ENCODE results near the gene C17orf113. TPM values are rescaled to one million over a fixed set of nuclear protein-coding genes. Genes with fewer than 3 reads are reported as not detected.

C17orf113 gene
- total and polyA plus RNA-seq, 2 donors (not counting 1 experiment from before 2014, with no cell fraction given): 0.07 to 0.66 TPM

DNA sequence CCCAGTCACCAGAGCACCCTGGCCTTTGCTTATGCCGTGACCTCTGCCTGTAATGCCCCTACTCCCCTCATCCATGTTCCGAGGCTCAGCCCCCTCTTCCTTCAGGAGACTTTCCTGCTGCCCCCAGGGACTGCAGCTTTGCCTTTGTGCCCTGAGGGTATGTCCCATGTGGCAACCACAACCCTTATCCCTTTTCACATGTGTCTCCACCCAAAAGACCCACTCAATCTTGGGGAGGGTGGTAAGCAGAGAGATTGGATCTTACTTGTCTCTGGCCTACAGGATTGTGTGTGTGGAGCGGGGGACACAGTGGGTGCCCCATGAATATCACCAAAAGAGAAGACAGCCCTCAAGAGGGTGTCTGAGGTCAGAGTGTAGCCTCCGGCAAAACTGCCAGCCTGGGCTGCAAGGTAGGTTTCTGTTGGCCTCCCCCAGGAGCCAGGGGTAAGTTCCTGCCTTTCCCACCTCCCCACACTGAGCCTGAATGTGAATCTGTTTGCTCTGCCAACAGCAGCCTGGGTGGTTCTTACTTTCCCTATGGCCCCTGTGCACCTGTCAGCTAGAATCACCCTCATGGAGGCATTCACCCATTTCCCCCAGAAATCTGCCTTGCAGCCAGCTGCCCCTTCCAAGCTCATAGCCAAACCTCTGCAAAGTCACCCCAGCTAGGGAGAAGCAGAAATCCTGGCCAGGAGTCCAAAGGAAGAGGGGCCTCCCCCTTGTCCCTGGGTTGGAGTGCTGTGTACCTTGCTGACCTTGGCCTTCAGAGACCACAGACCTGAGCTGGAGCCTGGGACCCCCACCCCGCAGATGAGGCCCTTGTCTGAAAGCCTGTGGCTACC is 11.5 kb upstream of the C17orf113 start:
- Histone ChIP-seq H2AFZ (ENCODE audit: low read length) (no peak overlapping the region), H3K27ac (ENCODE audit: insufficient read depth, low read length) (no peak overlapping the region), H4K20me1 (ENCODE audit: control insufficient read depth, extremely low read depth, insufficient read depth, low read length) (no peaks in the 10 kb centered on the region), H3K4me3 (replicated peaks in 1 of 4; ENCODE audit: control extremely low read depth in 1 of 4, insufficient read depth in 1 of 4, low read depth in 3 of 4, low read length in 4 of 4) (no peak overlapping the region), H3K4me2 (ENCODE audit: extremely low read depth, insufficient read depth, low read length) (no peak overlapping the region), H3K27me3 (ENCODE audit: control insufficient read depth, insufficient read depth, low read length) (peaks cover 9% of the 10 kb centered on the region), H3K36me3 (ENCODE audit: control insufficient read depth, insufficient read depth, low read length) (no peaks in the 10 kb centered on the region), H3K79me2 (ENCODE audit: control insufficient read depth, insufficient read depth, low read length) (no peaks in the 10 kb centered on the region), H3K9ac (ENCODE audit: insufficient read depth, low read length) (no peak overlapping the region), H3K4me1 (ENCODE audit: control insufficient read depth, extremely low read depth, insufficient read depth, low read length) (no peaks in the 10 kb centered on the region), H3K9me3 (ENCODE audit: control insufficient read depth, insufficient read depth, low read depth, low read length) (no peaks in the 10 kb centered on the region)
- TF ChIP-seq EZH2 (IDR thresholded peaks at IDR 0.05; ENCODE audit: low read length, missing control alignments): no peak
- TF ChIP-seq, protein P1, sequence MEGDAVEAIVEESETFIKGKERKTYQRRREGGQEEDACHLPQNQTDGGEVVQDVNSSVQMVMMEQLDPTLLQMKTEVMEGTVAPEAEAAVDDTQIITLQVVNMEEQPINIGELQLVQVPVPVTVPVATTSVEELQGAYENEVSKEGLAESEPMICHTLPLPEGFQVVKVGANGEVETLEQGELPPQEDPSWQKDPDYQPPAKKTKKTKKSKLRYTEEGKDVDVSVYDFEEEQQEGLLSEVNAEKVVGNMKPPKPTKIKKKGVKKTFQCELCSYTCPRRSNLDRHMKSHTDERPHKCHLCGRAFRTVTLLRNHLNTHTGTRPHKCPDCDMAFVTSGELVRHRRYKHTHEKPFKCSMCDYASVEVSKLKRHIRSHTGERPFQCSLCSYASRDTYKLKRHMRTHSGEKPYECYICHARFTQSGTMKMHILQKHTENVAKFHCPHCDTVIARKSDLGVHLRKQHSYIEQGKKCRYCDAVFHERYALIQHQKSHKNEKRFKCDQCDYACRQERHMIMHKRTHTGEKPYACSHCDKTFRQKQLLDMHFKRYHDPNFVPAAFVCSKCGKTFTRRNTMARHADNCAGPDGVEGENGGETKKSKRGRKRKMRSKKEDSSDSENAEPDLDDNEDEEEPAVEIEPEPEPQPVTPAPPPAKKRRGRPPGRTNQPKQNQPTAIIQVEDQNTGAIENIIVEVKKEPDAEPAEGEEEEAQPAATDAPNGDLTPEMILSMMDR (conservative IDR thresholded peaks at IDR 0.05 in 1 of 2, IDR thresholded peaks at IDR 0.05 in 1 of 2; ENCODE audit: low read depth in 1 of 2, low read length in 2 of 2): no peak
- DNase-seq (ENCODE audit: low read depth in 2 of 2): no peak

DNA sequence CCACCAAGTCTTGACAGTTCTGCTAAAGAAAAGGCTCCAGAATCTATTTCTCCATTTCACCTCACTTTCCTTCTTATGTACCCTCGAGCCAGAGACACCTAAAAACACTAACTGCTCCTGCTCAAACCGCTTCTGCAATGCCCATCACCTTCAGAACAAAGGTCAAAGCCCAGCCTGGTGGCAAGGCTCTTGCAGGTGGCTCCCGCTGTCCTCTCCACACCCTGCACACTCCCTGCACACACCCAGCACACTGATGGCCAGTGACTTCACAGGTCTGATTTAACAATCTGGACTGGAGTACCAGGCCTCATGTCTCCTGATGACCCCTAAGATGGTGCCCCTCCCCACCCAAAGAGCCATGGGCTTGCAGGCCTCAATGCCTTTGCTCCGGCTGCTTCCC is 9.8 kb upstream of the C17orf113 start:
- Histone ChIP-seq H3K27ac (ENCODE audit: insufficient read depth, low read length) (no peak overlapping the region), H3K4me2 (ENCODE audit: extremely low read depth, insufficient read depth, low read length) (no peak overlapping the region), H3K4me3 (replicated peaks in 1 of 4; ENCODE audit: control extremely low read depth in 1 of 4, insufficient read depth in 1 of 4, low read depth in 3 of 4, low read length in 4 of 4) (no peak overlapping the region), H2AFZ (ENCODE audit: low read length) (no peak overlapping the region), H3K27me3 (ENCODE audit: control insufficient read depth, insufficient read depth, low read length) (peaks cover 9% of the 10 kb centered on the region), H3K79me2 (ENCODE audit: control insufficient read depth, insufficient read depth, low read length) (no peaks in the 10 kb centered on the region), H3K36me3 (ENCODE audit: control insufficient read depth, insufficient read depth, low read length) (no peaks in the 10 kb centered on the region), H3K9ac (ENCODE audit: insufficient read depth, low read length) (no peak overlapping the region), H4K20me1 (ENCODE audit: control insufficient read depth, extremely low read depth, insufficient read depth, low read length) (no peaks in the 10 kb centered on the region), H3K4me1 (ENCODE audit: control insufficient read depth, extremely low read depth, insufficient read depth, low read length) (no peaks in the 10 kb centered on the region), H3K9me3 (ENCODE audit: control insufficient read depth, insufficient read depth, low read depth, low read length) (no peaks in the 10 kb centered on the region)
- DNase-seq (ENCODE audit: low read depth in 2 of 2): no peak
- TF ChIP-seq EZH2 (IDR thresholded peaks at IDR 0.05; ENCODE audit: low read length, missing control alignments): no peak
- TF ChIP-seq, protein P1 (conservative IDR thresholded peaks at IDR 0.05 in 1 of 2, IDR thresholded peaks at IDR 0.05 in 1 of 2; ENCODE audit: low read depth in 1 of 2, low read length in 2 of 2): no peak

DNA sequence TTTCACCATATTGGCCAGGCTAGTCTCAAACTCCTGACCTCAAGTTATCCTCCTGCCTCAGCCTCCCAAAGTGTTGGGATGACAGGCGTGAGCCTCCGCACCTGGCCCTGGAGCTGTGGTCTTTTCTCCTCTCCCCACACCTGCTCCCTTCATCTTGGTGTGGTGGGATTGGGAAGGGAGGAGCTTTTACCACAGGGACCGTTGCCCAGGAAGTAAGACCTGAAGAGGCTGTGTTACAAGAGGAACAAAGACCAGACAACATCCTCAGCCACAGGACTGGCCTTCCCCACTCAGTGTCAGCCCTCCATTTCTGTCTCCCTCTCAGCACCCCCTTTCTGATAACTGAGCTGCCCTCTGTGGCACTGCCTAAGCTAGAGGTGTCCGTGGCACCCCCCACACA is 9.4 kb upstream of the C17orf113 start:
- no peak for TF ChIP-seq EZH2 (IDR thresholded peaks at IDR 0.05; ENCODE audit: low read length, missing control alignments)
- TF ChIP-seq, protein P1 (conservative IDR thresholded peaks at IDR 0.05 in 1 of 2, IDR thresholded peaks at IDR 0.05 in 1 of 2; ENCODE audit: low read depth in 1 of 2, low read length in 2 of 2): no peak
- no peaks in the 10 kb centered on the region for H3K79me2 ChIP-seq (ENCODE audit: control insufficient read depth, insufficient read depth, low read length)
- no peak overlapping the region for H3K4me3 ChIP-seq (replicated peaks in 1 of 4; ENCODE audit: control extremely low read depth in 1 of 4, insufficient read depth in 1 of 4, low read depth in 3 of 4, low read length in 4 of 4)
- DNase-seq (ENCODE audit: low read depth in 2 of 2): no peak
- H4K20me1 ChIP-seq (ENCODE audit: control insufficient read depth, extremely low read depth, insufficient read depth, low read length): no peaks in the 10 kb centered on the region
- H3K4me2 ChIP-seq (ENCODE audit: extremely low read depth, insufficient read depth, low read length): no peak overlapping the region
- no peak overlapping the region for H3K9ac ChIP-seq (ENCODE audit: insufficient read depth, low read length)
- H3K36me3 ChIP-seq (ENCODE audit: control insufficient read depth, insufficient read depth, low read length): no peaks in the 10 kb centered on the region
- no peak overlapping the region for H3K27ac ChIP-seq (ENCODE audit: insufficient read depth, low read length)
- H2AFZ ChIP-seq (ENCODE audit: low read length): no peak overlapping the region
- peaks cover 9% of the 10 kb centered on the region for H3K27me3 ChIP-seq (ENCODE audit: control insufficient read depth, insufficient read depth, low read length)
- H3K4me1 ChIP-seq (ENCODE audit: control insufficient read depth, extremely low read depth, insufficient read depth, low read length): no peaks in the 10 kb centered on the region
- no peaks in the 10 kb centered on the region for H3K9me3 ChIP-seq (ENCODE audit: control insufficient read depth, insufficient read depth, low read depth, low read length)
